ENCODE data around the gene ZIC4. TPM values are rescaled to one million over a fixed set of nuclear protein-coding genes. Genes with fewer than 3 reads are reported as not detected.

The ZIC4 gene
- total and polyA plus RNA-seq, 2 experiments from 2014 or later: not detected

GRCh38 chr3:147409143-147410115, 3.1 kb upstream of the ZIC4 start, which contains the start of gene ZIC1:
ZIC1 (plus strand) TSS chr3:147409365; CDS start chr3:147410113, 748 bp downstream.
- Mint-ChIP-seq H3K27me3 (ENCODE audit: insufficient read depth, low read depth, poor library complexity) (peaks cover 97% of the 10 kb centered on the region), H3K4me1 (peaks cover 76% of the 10 kb centered on the region), H3K9me3 (peaks cover 15% of the 10 kb centered on the region), H3K36me3 (ENCODE audit: low read depth) (no peaks in the 10 kb centered on the region), H3K4me3 (peak within 1 kb of the TSS; percentile 79), H3K27ac (no peak within 1 kb of the TSS)
- H3K79me2 ChIP-seq (replicated peaks; ENCODE audit: insufficient read depth): no peaks in the 10 kb centered on the region
- H3F3A ChIP-seq (replicated peaks; ENCODE audit: low read depth): peaks cover 52% of the 10 kb centered on the region
- H3K27ac ChIP-seq (ENCODE audit: low read depth): no peak within 1 kb of the TSS
- no peaks in the 10 kb centered on the region for H3K36me3 ChIP-seq (ENCODE audit: insufficient read depth)
- peak; percentile 23 for ATAC-seq
- peaks cover 80% of the 10 kb centered on the region for H3K4me1 ChIP-seq (ENCODE audit: insufficient read depth)
- peak within 1 kb of the TSS; percentile 71 for H3K4me3 ChIP-seq
- TF ChIP-seq REST (IDR thresholded peaks at IDR 0.05; ENCODE audit: unreplicated experiment): no peak
- TF ChIP-seq EZH2 (IDR thresholded peaks at IDR 0.05; ENCODE audit: low read depth, unreplicated experiment): peak; percentile 92
- TF ChIP-seq CREB1 (CRISPR knock-in tag; IDR thresholded peaks at IDR 0.05; ENCODE audit: low read depth): peak; percentile 32; the same call in 1 of the 2 replicates
- TF ChIP-seq ZNF331 (CRISPR knock-in tag; IDR thresholded peaks at IDR 0.05; ENCODE audit: low read depth): no peak
- TF ChIP-seq EZH2phosphoT487 (IDR thresholded peaks at IDR 0.05; ENCODE audit: unreplicated experiment): peak; percentile 69
- peak; percentile 85 for DNase-seq (ENCODE audit: low spot score)
- H3K9me2 ChIP-seq (ENCODE audit: insufficient read depth): no peaks in the 10 kb centered on the region
- H3K27me3 ChIP-seq (ENCODE audit: insufficient read depth): peaks cover 98% of the 10 kb centered on the region
- peak within 1 kb of the TSS; percentile 67; the same call in 1 of the 2 replicates for H2AFZ ChIP-seq
- peak within 1 kb of the TSS; percentile 95 for H3K4me2 ChIP-seq
- H4K20me1 ChIP-seq (replicated peaks; ENCODE audit: insufficient read depth): no peaks in the 10 kb centered on the region; the same call in 1 of the 2 replicates

GRCh38 chr3:147408188-147409100, 2.1 kb upstream of the ZIC4 start:
- peaks cover 15% of the 10 kb centered on the region for H3K9me3 Mint-ChIP-seq
- peaks cover 99% of the 10 kb centered on the region for H3K27me3 Mint-ChIP-seq (ENCODE audit: insufficient read depth, low read depth, poor library complexity)
- Histone ChIP-seq H3F3A (replicated peaks; ENCODE audit: low read depth) (peaks cover 56% of the 10 kb centered on the region), H3K4me2 (peak overlapping the region; percentile 95), H3K4me3 (peak overlapping the region; percentile 71), H3K79me2 (replicated peaks; ENCODE audit: insufficient read depth) (no peaks in the 10 kb centered on the region), H3K27ac (ENCODE audit: low read depth) (no peak overlapping the region), H3K27me3 (ENCODE audit: insufficient read depth) (peaks cover 98% of the 10 kb centered on the region), H2AFZ (no peak overlapping the region), H3K36me3 (ENCODE audit: insufficient read depth) (no peaks in the 10 kb centered on the region), H4K20me1 (replicated peaks; ENCODE audit: insufficient read depth) (no peaks in the 10 kb centered on the region; the same call in 1 of the 2 replicates), H3K9me2 (ENCODE audit: insufficient read depth) (no peaks in the 10 kb centered on the region), H3K4me1 (ENCODE audit: insufficient read depth) (peaks cover 82% of the 10 kb centered on the region)
- DNase-seq (ENCODE audit: low spot score) (peak; percentile 84), ATAC-seq (peak; percentile 1; the same call in 2 of the 3 replicates)
- no peak overlapping the region for H3K27ac Mint-ChIP-seq
- TF ChIP-seq EZH2 (IDR thresholded peaks at IDR 0.05; ENCODE audit: low read depth, unreplicated experiment) (peak; percentile 75), STAT1 (IDR thresholded peaks at IDR 0.05; ENCODE audit: unreplicated experiment) (no peak)
- no peaks in the 10 kb centered on the region for H3K36me3 Mint-ChIP-seq (ENCODE audit: low read depth)
- H3K4me3 Mint-ChIP-seq: peak overlapping the region; percentile 79
- peaks cover 79% of the 10 kb centered on the region for H3K4me1 Mint-ChIP-seq

All from GM23338 (cell line).